Calu3 (cell line): Measurements from ENCODE around the gene TUFM. TPM values are rescaled to one million over a fixed set of nuclear protein-coding genes. Genes with fewer than 3 reads are reported as not detected.

Source experiments
- BruUV-seq: library from RNA; stranded (reverse); fragments of 400-500 nt; replicated peaks from 2 replicates; lab custom pipeline; 2021; lab: Mats Ljungman, UMichigan
- CTCF ChIA-PET: fragments of 300-600 bp; sonication (Branson Sonifier 250); formaldehyde crosslinking; loops from one replicate; lab custom pipeline; 2022; ENCODE audit warnings: antibody characterized with exemption; lab: Charles Lee
- DNase-seq: peaks from one replicate; pipeline ENCODE4 v3.0.0; 2022
- H3K27ac Mint-ChIP-seq: one replicate; pipeline ENCODE4 v1.8.0; 2022; ENCODE audit warnings: mixed read lengths; ENCODE audit not compliant: unreplicated experiment
- H3K27me3 Mint-ChIP-seq: one replicate; pipeline ENCODE4 v1.8.0; 2022; ENCODE audit warnings: mixed read lengths; ENCODE audit not compliant: unreplicated experiment
- H3K36me3 Mint-ChIP-seq: one replicate; pipeline ENCODE4 v1.8.0; 2022; ENCODE audit warnings: mild to moderate bottlenecking, moderate library complexity, mixed read lengths; ENCODE audit not compliant: insufficient read depth, unreplicated experiment
- H3K4me1 Mint-ChIP-seq: one replicate; pipeline ENCODE4 v1.8.0; 2022; ENCODE audit warnings: mild to moderate bottlenecking, low read depth, mixed read lengths; ENCODE audit not compliant: unreplicated experiment
- H3K4me3 Mint-ChIP-seq: one replicate; pipeline ENCODE4 v1.8.0; 2022; ENCODE audit warnings: mild to moderate bottlenecking, low read depth, moderate library complexity, mixed read lengths; ENCODE audit not compliant: unreplicated experiment
- H3K9me3 Mint-ChIP-seq: one replicate; pipeline ENCODE4 v1.8.0; 2022; ENCODE audit warnings: low read depth, mixed read lengths; ENCODE audit not compliant: unreplicated experiment
- intact Hi-C: fragments of 100-400 bp; cut with micrococcal nuclease; formaldehyde crosslinking; loops from one replicate; pipeline ENCODE4 v1.10.0; 2022; ENCODE audit not compliant: unreplicated experiment
- total RNA-seq: library from RNA; stranded (reverse); gene quantifications from 2 replicates; pipeline ENCODE4 v1.2.3, GENCODE V29; 2022
- TF ChIP-seq, protein P1 (sequence below): fragments of 200-600 bp; IDR thresholded peaks from one replicate; pipeline ENCODE4 v1.8.0; 2022; ENCODE audit warnings: antibody characterized with exemption; ENCODE audit not compliant: unreplicated experiment

Gene TUFM
- total RNA-seq, 1 experiment from 2014 or later = 273 TPM

DNA sequence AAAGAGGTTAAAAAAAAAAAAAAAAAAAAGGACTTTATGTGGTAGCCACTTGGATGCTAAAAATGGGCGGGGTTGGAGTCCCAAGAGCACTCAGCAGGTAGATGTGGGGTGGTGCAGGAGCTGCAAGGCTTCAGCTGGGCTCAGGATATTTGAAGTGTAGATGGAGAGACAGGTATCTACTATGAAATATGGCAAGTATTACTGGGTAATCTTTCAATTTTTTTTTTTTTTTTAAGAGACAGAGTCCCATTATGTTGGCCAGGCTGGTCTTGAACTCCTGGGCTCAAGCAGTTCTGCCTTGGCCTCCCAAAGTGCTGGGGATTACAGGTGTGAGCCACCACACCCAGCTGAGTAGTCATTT, 7.6 kb downstream of the TUFM start:
- peaks cover 95% of the 10 kb centered on the region for H3K36me3 Mint-ChIP-seq
- H3K4me1 Mint-ChIP-seq = peaks cover 5% of the 10 kb centered on the region
- H3K9me3 Mint-ChIP-seq = no peaks in the 10 kb centered on the region
- TF ChIP-seq, protein P1, sequence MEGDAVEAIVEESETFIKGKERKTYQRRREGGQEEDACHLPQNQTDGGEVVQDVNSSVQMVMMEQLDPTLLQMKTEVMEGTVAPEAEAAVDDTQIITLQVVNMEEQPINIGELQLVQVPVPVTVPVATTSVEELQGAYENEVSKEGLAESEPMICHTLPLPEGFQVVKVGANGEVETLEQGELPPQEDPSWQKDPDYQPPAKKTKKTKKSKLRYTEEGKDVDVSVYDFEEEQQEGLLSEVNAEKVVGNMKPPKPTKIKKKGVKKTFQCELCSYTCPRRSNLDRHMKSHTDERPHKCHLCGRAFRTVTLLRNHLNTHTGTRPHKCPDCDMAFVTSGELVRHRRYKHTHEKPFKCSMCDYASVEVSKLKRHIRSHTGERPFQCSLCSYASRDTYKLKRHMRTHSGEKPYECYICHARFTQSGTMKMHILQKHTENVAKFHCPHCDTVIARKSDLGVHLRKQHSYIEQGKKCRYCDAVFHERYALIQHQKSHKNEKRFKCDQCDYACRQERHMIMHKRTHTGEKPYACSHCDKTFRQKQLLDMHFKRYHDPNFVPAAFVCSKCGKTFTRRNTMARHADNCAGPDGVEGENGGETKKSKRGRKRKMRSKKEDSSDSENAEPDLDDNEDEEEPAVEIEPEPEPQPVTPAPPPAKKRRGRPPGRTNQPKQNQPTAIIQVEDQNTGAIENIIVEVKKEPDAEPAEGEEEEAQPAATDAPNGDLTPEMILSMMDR = no peak
- no peak overlapping the region for H3K4me3 Mint-ChIP-seq
- H3K27ac Mint-ChIP-seq = peak overlapping the region; percentile 23
- DNase-seq = no peak
- CTCF ChIA-PET = no interaction called here
- intact Hi-C loops = no loop called here
- BruUV-seq = no TSS peak
- no peaks in the 10 kb centered on the region for H3K27me3 Mint-ChIP-seq

DNA sequence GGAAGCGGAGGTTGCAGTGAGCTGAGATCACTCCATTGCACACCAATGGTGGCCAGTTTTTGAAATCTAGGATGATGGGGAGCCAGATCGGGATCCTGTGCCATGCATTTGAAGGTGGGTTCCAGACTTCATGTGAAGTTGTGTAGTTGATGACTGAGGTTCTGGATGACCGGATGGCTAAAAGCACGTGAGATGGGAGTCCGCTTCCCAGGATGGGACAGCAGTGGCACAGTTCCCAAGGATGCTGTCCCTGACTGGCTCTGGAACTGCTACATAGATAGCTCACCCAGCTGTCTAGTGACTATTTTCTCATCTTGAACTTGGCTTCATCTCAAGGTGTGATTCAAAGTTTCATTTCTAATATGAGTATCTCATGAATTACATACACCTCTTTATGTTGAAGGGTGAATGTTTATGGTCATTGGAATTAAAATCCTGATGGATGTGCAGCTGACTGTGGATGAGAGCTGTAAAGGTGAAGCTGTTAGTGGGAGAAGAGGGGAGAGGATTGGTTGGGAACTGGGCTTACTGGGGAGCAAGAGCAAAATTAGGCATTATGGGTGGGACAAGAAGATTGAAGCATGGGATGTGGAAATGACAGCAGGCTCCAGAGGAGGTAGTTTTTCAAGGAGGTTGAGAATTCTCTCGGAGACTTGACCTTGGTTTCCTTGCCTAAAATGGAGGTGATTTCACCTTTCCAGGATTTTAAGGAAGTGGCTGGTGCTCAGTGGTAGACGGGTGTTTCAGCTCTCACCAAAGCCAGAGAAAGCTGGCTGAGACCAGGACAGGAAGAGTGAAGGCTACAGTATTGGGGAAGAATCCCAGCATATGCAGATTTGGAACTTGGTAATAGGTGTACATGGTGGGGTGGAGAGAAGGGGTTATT, 8.2 kb downstream of the TUFM start:
- peaks cover 95% of the 10 kb centered on the region for H3K36me3 Mint-ChIP-seq
- BruUV-seq = no TSS peak
- peak overlapping the region; percentile 8 for H3K27ac Mint-ChIP-seq
- H3K9me3 Mint-ChIP-seq = no peaks in the 10 kb centered on the region
- no peak overlapping the region for H3K4me3 Mint-ChIP-seq
- peaks cover 11% of the 10 kb centered on the region for H3K4me1 Mint-ChIP-seq
- CTCF ChIA-PET = no interaction called here
- TF ChIP-seq, protein P1 = no peak
- intact Hi-C loops = no loop called here
- no peak for DNase-seq
- no peaks in the 10 kb centered on the region for H3K27me3 Mint-ChIP-seq

DNA sequence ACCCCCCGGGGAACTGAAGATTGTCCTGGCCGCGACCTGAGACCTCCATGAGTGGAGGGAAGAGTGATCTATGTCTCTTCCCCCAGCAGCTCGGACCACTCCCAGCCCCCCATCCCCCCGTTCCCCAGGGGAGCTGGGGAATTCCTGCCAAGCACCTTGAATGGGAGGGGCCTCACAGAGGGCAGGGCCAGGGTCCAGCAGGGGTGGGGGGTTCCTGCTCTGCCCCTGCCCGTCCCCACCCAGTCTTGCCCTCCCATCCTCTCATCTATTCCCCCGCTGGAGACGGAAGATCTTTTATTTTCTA, 9.4 kb downstream of the TUFM start:
- Mint-ChIP-seq H3K4me3 (no peak overlapping the region), H3K36me3 (peaks cover 95% of the 10 kb centered on the region), H3K27me3 (no peaks in the 10 kb centered on the region), H3K27ac (no peak overlapping the region), H3K4me1 (peaks cover 20% of the 10 kb centered on the region), H3K9me3 (no peaks in the 10 kb centered on the region)
- BruUV-seq = TSS peak; percentile 12
- TF ChIP-seq, protein P1 = no peak
- intact Hi-C loops = no loop called here
- CTCF ChIA-PET = interaction anchor here (0.6 kb wide), 1 partner anchor 17 kb away, joined by 5 read pairs; no protein-coding TSS in a partner anchor
- no peak for DNase-seq

DNA sequence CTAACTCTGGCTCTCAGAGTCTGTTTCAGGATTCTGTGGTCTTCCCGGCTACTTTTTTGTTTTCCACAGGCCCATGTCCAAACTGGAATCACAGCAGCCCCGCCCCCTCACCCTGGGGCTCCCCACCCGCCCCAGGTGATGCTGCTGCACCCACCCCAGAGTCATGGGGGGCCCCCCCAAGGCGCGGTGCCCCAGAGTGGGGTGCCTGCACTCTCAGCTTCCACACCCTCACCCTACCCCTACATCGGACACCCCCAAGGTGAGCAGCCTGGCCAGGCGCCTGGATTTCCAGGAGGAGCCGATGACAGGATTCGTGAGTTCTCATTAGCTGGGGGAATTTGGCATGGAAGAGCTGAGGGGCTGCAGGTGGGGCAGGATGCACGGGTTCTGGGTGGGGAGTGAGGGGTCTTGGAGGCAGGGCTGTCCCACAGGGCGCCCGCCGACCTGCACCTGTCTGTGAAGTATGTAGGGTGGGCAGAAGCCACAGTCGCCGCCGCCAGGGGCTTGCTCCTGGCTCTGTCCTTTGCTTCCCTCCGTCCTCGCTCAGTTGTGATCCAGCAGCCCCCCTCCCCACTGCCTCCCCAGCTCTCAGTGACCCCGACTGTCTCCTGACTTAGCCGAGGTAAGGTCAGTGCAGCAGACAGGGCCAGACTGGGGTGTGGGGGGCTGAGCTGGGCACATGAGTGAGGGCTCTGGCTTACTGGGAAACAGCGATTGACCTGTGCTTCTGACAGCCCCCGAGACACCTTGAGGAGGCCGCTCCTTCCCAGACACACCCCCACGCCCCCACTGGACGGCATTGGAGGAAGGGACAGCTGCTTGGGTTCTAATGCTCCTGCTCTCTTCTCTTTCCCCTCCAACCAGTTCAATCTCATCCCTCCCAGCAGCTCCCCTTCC, 10.0 kb downstream of the TUFM start:
- Mint-ChIP-seq H3K9me3 (no peaks in the 10 kb centered on the region), H3K4me3 (no peak overlapping the region), H3K4me1 (peaks cover 20% of the 10 kb centered on the region), H3K27ac (no peak overlapping the region), H3K36me3 (peaks cover 93% of the 10 kb centered on the region), H3K27me3 (no peaks in the 10 kb centered on the region)
- TF ChIP-seq, protein P1 = no peak
- no peak for DNase-seq
- CTCF ChIA-PET = interaction anchor here (0.6 kb wide), 2 partner anchors 12 to 1252 kb away, joined by 3 to 4 read pairs; no protein-coding TSS in a partner anchor
- BruUV-seq = no TSS peak
- intact Hi-C loops = no loop called here
